SK-N-SH (cell line): ENCODE data around the gene DNAJB9.

ENCODE experiments used
- JUND ChIP-seq: IDR thresholded peaks from 2 replicates; pipeline ENCODE4 v1.4.0; 2012
- TF ChIP-seq, protein P1 (sequence below): fragments of 200-600 bp; sonication (generic); IDR thresholded peaks from 2 replicates; pipeline ENCODE4 v1.6.1; 2017; ENCODE audit warnings: antibody characterized with exemption, mild to moderate bottlenecking, moderate library complexity

DNA sequence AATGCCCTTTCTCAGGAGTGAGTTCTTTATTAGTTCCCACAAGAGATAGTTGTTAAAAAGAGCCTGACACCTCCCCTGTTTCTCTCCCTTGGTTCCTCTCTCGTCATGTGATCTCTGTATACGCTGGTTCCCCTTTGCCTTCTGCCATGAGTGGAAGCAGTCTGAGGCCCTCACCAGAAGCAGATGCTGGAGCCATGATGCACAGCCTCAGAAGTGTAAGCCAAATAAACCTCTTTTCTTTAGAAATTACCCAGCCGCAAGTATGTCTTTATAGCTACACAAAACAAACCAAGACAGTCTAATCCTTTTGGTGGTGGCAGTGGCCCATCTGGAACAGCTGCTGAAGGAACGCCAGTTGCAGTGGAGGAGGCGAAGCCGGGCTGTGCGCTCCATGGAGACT, 9.3 kb downstream of the DNAJB9 start:
- TF ChIP-seq, protein P1, sequence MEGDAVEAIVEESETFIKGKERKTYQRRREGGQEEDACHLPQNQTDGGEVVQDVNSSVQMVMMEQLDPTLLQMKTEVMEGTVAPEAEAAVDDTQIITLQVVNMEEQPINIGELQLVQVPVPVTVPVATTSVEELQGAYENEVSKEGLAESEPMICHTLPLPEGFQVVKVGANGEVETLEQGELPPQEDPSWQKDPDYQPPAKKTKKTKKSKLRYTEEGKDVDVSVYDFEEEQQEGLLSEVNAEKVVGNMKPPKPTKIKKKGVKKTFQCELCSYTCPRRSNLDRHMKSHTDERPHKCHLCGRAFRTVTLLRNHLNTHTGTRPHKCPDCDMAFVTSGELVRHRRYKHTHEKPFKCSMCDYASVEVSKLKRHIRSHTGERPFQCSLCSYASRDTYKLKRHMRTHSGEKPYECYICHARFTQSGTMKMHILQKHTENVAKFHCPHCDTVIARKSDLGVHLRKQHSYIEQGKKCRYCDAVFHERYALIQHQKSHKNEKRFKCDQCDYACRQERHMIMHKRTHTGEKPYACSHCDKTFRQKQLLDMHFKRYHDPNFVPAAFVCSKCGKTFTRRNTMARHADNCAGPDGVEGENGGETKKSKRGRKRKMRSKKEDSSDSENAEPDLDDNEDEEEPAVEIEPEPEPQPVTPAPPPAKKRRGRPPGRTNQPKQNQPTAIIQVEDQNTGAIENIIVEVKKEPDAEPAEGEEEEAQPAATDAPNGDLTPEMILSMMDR, result no peak
- no peak for TF ChIP-seq JUND
